Caco-2 (cell line): ENCODE measurements around the gene NINJ1. TPM values are rescaled to one million over a fixed set of nuclear protein-coding genes. Genes with fewer than 3 reads are reported as not detected.

Experiments used
- BruUV-seq: library from RNA; stranded (reverse); fragments of 400-500 nt; replicated peaks from 2 replicates; lab custom pipeline; 2021; lab: Mats Ljungman, UMichigan
- CTCF ChIA-PET: fragments of 300-600 bp; sonication (Branson Sonifier 250); formaldehyde crosslinking; loops from one replicate; lab custom pipeline; 2022; ENCODE audit warnings: antibody characterized with exemption; lab: Charles Lee
- POLR2A ChIA-PET: fragments of 300-600 bp; sonication (Branson Sonifier 250); formaldehyde crosslinking; loops from one replicate; lab custom pipeline; 2022; ENCODE audit warnings: antibody characterized with exemption; lab: Charles Lee
- DNase-seq, 2 experiments: peaks; one replicate each; pipeline versions ENCODE4 v3.0.0 to v3.0.0-alpha.2; 2020 to 2022
- H3K27me3 ChIP-seq: replicated peaks from 2 replicates; pipeline ENCODE4 v1.6.0; 2011; ENCODE audit warnings: low read length; ENCODE audit not compliant: control insufficient read depth, insufficient read depth
- H3K36me3 ChIP-seq: 2 replicates; pipeline ENCODE4 v1.5.1; 2011; ENCODE audit warnings: low read length; ENCODE audit not compliant: control insufficient read depth, insufficient read depth
- H3K4me1 ChIP-seq: fragments of 250-450 bp; sonication (Bioruptor Pico); 2 replicates; pipeline ENCODE4 v1.5.1; 2020; ENCODE audit warnings: mild to moderate bottlenecking
- H3K4me3 ChIP-seq: 2 replicates; pipeline ENCODE4 v1.5.1; 2011; ENCODE audit warnings: low read depth, mild to moderate bottlenecking, control low read depth, low read length
- H3K9me3 ChIP-seq: fragments of 250-450 bp; sonication (Bioruptor Pico); 2 replicates; pipeline ENCODE4 v1.5.1; 2020; ENCODE audit warnings: mild to moderate bottlenecking, moderate library complexity
- H3K27ac Mint-ChIP-seq: one replicate; pipeline ENCODE4 v1.8.0; 2022; ENCODE audit warnings: mixed read lengths; ENCODE audit not compliant: unreplicated experiment
- H3K27me3 Mint-ChIP-seq: one replicate; pipeline ENCODE4 v1.8.0; 2022; ENCODE audit warnings: mixed read lengths; ENCODE audit not compliant: insufficient read depth, unreplicated experiment
- H3K36me3 Mint-ChIP-seq: one replicate; pipeline ENCODE4 v1.8.0; 2022; ENCODE audit warnings: mild to moderate bottlenecking, mixed read lengths; ENCODE audit not compliant: insufficient read depth, unreplicated experiment
- H3K4me1 Mint-ChIP-seq: one replicate; pipeline ENCODE4 v1.8.0; 2022; ENCODE audit warnings: low read depth, mixed read lengths; ENCODE audit not compliant: unreplicated experiment
- H3K4me3 Mint-ChIP-seq: one replicate; pipeline ENCODE4 v1.8.0; 2022; ENCODE audit warnings: mild to moderate bottlenecking, moderate library complexity, mixed read lengths; ENCODE audit not compliant: unreplicated experiment
- H3K9me3 Mint-ChIP-seq: one replicate; pipeline ENCODE4 v1.8.0; 2022; ENCODE audit warnings: mixed read lengths; ENCODE audit not compliant: unreplicated experiment
- intact Hi-C: fragments of 100-400 bp; cut with micrococcal nuclease; formaldehyde crosslinking; loops from one replicate; pipeline ENCODE4 v1.10.0; 2022; ENCODE audit not compliant: unreplicated experiment
- total RNA-seq: library from RNA; stranded (reverse); gene quantifications from 2 replicates; pipeline ENCODE4 v1.2.3, GENCODE V29; 2022
- TF ChIP-seq, protein P1 (sequence below), 2 experiments: fragments of 200-600 bp in 1 of 2; IDR thresholded peaks; 1 replicate in 1 of 2; 2 replicates in 1 of 2; pipeline versions ENCODE4 v1.5.1 to v1.8.0; 2011 to 2022; ENCODE audit warnings: antibody characterized with exemption in 1 of 2, control low read depth in 1 of 2, inconsistent platforms in 1 of 2, low read depth in 1 of 2, low read length in 1 of 2, mild to moderate bottlenecking in 1 of 2, moderate library complexity in 1 of 2; ENCODE audit not compliant: insufficient read depth in 1 of 2, severe bottlenecking in 1 of 2, unreplicated experiment in 1 of 2

The NINJ1 gene
- total RNA-seq, 1 experiment from 2014 or later = 35.6 TPM

DNA sequence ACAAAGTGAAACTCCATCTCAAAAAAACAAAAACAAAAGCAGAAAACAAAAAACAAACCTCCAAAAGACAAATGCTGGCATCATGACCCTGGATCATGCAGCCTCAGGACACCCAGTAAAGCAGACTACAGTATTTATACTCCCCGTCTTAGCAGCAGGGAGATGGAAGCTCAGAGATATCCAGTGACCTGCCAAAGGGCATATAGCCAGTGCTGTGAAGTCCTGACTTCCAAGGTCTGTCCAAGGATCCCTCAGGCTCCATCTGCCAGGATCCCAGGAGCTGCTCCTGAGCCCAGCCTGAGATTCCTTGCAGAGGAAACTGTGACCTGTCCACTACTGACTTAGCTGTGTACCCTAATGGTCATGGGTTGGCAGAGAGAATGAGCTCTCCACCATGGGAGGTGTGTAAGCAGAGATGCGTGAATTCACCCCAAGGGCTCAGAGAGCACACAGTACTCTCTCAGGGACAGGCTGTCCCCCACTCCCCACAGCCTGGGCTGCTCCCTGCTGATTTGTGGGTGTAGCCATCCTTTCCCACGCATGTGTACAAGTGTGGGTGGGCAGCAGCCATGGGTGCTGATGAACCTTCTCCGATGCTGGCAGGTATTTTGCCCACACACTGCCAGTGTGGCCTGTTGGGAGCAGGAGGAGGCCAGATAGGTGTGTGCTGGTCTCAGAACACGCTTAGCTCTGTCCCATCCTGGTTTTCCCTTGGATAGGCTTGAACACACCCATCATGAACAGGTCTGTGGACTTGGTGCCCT lies 47.8 kb upstream of the NINJ1 start:
- Mint-ChIP-seq H3K4me3 (no peak overlapping the region), H3K9me3 (no peaks in the 10 kb centered on the region), H3K27me3 (no peaks in the 10 kb centered on the region), H3K27ac (no peak overlapping the region), H3K36me3 (no peaks in the 10 kb centered on the region), H3K4me1 (no peaks in the 10 kb centered on the region)
- H3K4me3 ChIP-seq = no peak overlapping the region
- H3K9me3 ChIP-seq = no peaks in the 10 kb centered on the region
- CTCF ChIA-PET = no interaction called here
- no peaks in the 10 kb centered on the region for H3K36me3 ChIP-seq
- TF ChIP-seq, protein P1, sequence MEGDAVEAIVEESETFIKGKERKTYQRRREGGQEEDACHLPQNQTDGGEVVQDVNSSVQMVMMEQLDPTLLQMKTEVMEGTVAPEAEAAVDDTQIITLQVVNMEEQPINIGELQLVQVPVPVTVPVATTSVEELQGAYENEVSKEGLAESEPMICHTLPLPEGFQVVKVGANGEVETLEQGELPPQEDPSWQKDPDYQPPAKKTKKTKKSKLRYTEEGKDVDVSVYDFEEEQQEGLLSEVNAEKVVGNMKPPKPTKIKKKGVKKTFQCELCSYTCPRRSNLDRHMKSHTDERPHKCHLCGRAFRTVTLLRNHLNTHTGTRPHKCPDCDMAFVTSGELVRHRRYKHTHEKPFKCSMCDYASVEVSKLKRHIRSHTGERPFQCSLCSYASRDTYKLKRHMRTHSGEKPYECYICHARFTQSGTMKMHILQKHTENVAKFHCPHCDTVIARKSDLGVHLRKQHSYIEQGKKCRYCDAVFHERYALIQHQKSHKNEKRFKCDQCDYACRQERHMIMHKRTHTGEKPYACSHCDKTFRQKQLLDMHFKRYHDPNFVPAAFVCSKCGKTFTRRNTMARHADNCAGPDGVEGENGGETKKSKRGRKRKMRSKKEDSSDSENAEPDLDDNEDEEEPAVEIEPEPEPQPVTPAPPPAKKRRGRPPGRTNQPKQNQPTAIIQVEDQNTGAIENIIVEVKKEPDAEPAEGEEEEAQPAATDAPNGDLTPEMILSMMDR (IDR thresholded peaks at IDR 0.05; ENCODE audit: insufficient read depth in 1 of 2, low read depth in 1 of 2, low read length in 1 of 2, severe bottlenecking in 1 of 2, unreplicated experiment in 1 of 2) = no peak
- POLR2A ChIA-PET = interaction anchor here (0.6 kb wide), 1 partner anchor 269 kb away, joined by 3 read pairs; no protein-coding TSS in a partner anchor
- no peaks in the 10 kb centered on the region; the same call in 1 of the 2 replicates for H3K4me1 ChIP-seq
- H3K27me3 ChIP-seq = no peaks in the 10 kb centered on the region
- no TSS peak for BruUV-seq
- intact Hi-C loops = no loop called here
- DNase-seq = no peak

DNA sequence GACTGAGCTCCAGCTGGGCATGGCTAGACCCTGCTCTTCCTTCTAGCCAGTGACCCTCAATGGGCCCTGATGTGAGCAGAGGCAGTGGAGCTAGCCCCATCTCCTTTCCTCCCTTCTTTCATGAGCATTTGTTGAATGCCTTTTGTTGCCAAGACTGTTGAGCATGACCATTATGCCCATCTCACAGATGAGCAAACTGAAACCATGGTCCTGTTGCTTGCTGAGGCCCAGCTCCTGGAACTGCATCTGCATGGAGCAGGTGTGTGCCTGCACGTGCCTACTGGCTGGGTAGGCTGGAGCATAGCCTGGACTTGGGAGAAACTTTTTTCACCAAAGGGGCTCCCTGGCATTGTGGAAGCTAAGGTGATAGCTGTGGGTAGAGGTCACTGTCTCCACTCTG lies 46.9 kb upstream of the NINJ1 start:
- H3K9me3 ChIP-seq = no peaks in the 10 kb centered on the region
- DNase-seq = no peak
- Mint-ChIP-seq H3K27ac (no peak overlapping the region), H3K27me3 (no peaks in the 10 kb centered on the region), H3K36me3 (no peaks in the 10 kb centered on the region), H3K4me3 (no peak overlapping the region), H3K9me3 (no peaks in the 10 kb centered on the region), H3K4me1 (no peaks in the 10 kb centered on the region)
- ChIA-PET POLR2A (no interaction called here), CTCF (no interaction called here)
- no peaks in the 10 kb centered on the region for H3K36me3 ChIP-seq
- TF ChIP-seq, protein P1 (IDR thresholded peaks at IDR 0.05; ENCODE audit: insufficient read depth in 1 of 2, low read depth in 1 of 2, low read length in 1 of 2, severe bottlenecking in 1 of 2, unreplicated experiment in 1 of 2) = no peak
- H3K4me3 ChIP-seq = no peak overlapping the region
- BruUV-seq = no TSS peak
- intact Hi-C loops = no loop called here
- H3K4me1 ChIP-seq = no peaks in the 10 kb centered on the region; the same call in 1 of the 2 replicates
- no peaks in the 10 kb centered on the region for H3K27me3 ChIP-seq

DNA sequence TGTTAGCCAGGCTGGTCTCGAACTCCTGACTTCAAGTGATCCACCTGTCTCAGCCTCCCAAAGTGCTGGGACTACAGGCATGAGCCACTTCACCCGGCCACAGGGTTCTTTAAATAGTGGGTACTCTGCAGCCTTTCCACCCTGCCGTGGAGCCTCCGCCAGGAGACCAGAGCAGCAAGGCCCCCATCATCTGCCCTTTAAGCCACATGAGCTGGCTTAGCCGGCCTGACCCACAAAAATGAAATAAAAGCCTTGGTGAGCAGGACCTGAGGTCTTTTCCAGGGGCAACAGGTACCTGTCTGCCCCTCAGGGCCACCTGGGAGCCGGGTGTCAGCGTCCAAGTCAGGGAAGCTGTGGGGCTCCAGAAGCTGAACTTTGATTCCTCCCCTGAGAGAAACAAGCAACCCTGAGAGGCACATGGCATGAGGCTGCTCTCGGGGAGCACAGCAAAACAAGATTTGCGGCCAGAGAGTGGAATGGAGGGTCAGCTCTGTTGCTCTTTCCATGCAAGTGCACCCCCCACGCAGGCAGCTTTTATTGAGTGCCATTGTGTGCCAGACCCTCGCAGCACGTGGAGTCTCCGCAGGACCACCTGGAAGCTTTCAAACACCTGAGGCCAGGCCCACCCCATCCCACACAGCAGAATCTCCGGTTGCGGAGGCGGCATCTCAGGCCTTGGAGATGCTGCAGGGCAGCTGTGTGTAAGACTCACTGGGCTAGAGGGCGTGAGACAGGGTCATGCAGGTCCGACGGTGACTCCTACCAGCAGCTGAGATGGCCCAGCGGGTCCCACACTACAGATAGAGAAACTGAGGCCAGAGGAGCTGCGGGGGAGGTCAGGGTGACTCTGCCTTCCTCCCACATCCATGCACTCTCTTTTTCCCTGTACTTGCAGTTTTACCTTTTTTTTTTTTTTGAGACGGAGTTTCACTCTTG lies 45.1 kb upstream of the NINJ1 start:
- Mint-ChIP-seq H3K9me3 (no peaks in the 10 kb centered on the region), H3K27me3 (no peaks in the 10 kb centered on the region), H3K36me3 (no peaks in the 10 kb centered on the region), H3K27ac (no peak overlapping the region), H3K4me3 (no peak overlapping the region), H3K4me1 (no peaks in the 10 kb centered on the region)
- no peak overlapping the region for H3K4me3 ChIP-seq
- H3K9me3 ChIP-seq = no peaks in the 10 kb centered on the region
- H3K4me1 ChIP-seq = no peaks in the 10 kb centered on the region; the same call in 1 of the 2 replicates
- no peaks in the 10 kb centered on the region for H3K27me3 ChIP-seq
- CTCF ChIA-PET = interaction anchor here (0.8 kb wide), 1 partner anchor 15 kb away, joined by 3 read pairs; no protein-coding TSS in a partner anchor
- TF ChIP-seq, protein P1 (IDR thresholded peaks at IDR 0.05; ENCODE audit: insufficient read depth in 1 of 2, low read depth in 1 of 2, low read length in 1 of 2, severe bottlenecking in 1 of 2, unreplicated experiment in 1 of 2) = no peak
- no peaks in the 10 kb centered on the region for H3K36me3 ChIP-seq
- POLR2A ChIA-PET = no interaction called here
- intact Hi-C loops = no loop called here
- BruUV-seq = no TSS peak
- no peak for DNase-seq
